Neural cell (in vitro differentiated cells): Measurements from ENCODE around the gene ADGRD1. TPM values are rescaled to one million over a fixed set of nuclear protein-coding genes. Genes with fewer than 3 reads are reported as not detected.

Experiments used
- H2AFZ ChIP-seq: fragments of 200-600, 300-800 bp; sonication (generic), shearing (Covaris generic); 2 replicates; pipeline ENCODE4 v1.6.0; 2014; ENCODE audit warnings: low read depth, mild to moderate bottlenecking, antibody characterized with exemption, low read length, moderate library complexity
- H3F3A ChIP-seq: fragments of 200-600 bp; shearing (Covaris generic); 2 replicates; pipeline ENCODE4 v1.6.1; 2016; ENCODE audit warnings: mild to moderate bottlenecking, moderate library complexity, mixed read lengths, antibody characterized with exemption, low read length; ENCODE audit not compliant: insufficient read depth, poor library complexity, severe bottlenecking
- H3K27ac ChIP-seq: fragments of 200-600, 300-800 bp; sonication (generic), shearing (Covaris generic); 2 replicates; pipeline ENCODE4 v1.5.1; 2014; ENCODE audit warnings: mild to moderate bottlenecking, low read length, moderate library complexity
- H3K27me3 ChIP-seq: fragments of 300-800, 200-600 bp; sonication (generic), shearing (Covaris generic); 2 replicates; pipeline ENCODE4 v1.6.0; 2014; ENCODE audit warnings: mild to moderate bottlenecking, low read depth, low read length, moderate library complexity; ENCODE audit not compliant: insufficient read depth
- H3K36me3 ChIP-seq: fragments of 300-800, 200-600 bp; sonication (generic), shearing (Covaris generic); 2 replicates; pipeline ENCODE4 v1.5.1; 2014; ENCODE audit warnings: mild to moderate bottlenecking, antibody characterized with exemption, low read length, moderate library complexity; ENCODE audit not compliant: insufficient read depth
- H3K4me2 ChIP-seq: fragments of 300-800, 200-600 bp; sonication (generic), shearing (Covaris generic); 2 replicates; pipeline ENCODE4 v1.6.0; 2014; ENCODE audit warnings: mild to moderate bottlenecking, low read length
- H3K4me3 ChIP-seq: fragments of 300-800, 200-600 bp; sonication (generic), shearing (Covaris generic); 2 replicates; pipeline ENCODE4 v1.5.1; 2014; ENCODE audit warnings: mild to moderate bottlenecking, low read length, moderate library complexity
- H3K79me2 ChIP-seq: fragments of 200-600 bp; shearing (Covaris generic); replicated peaks from 2 replicates; pipeline ENCODE4 v1.6.0; 2014; ENCODE audit warnings: mild to moderate bottlenecking, low read length, moderate library complexity; ENCODE audit not compliant: insufficient read depth
- H3K9ac ChIP-seq: fragments of 300-800, 200-600 bp; sonication (generic), shearing (Covaris generic); 2 replicates; pipeline ENCODE4 v1.6.1; 2016; ENCODE audit warnings: mild to moderate bottlenecking, low read length, mixed read lengths
- H3K9me2 ChIP-seq: fragments of 200-600 bp; shearing (Covaris generic); 2 replicates; pipeline ENCODE4 v1.6.1; 2016; ENCODE audit warnings: mild to moderate bottlenecking, low read length, mixed read lengths; ENCODE audit not compliant: insufficient read depth
- H3K9me3 ChIP-seq: fragments of 200-600, 300-800 bp; sonication (generic), shearing (Covaris generic); 2 replicates; pipeline ENCODE4 v1.6.1; 2016; ENCODE audit warnings: mild to moderate bottlenecking, mixed run types, low read length, moderate library complexity, mixed read lengths
- H4K20me1 ChIP-seq: fragments of 200-600 bp; shearing (Covaris generic); 2 replicates; pipeline ENCODE4 v1.6.1; 2016; ENCODE audit warnings: mild to moderate bottlenecking, mixed run types; ENCODE audit not compliant: insufficient read depth
- CTCF ChIP-seq: fragments of 450-650 bp; IDR thresholded peaks from 2 replicates; pipeline ENCODE4 v1.5.1; 2014; ENCODE audit warnings: antibody characterized with exemption, mild to moderate bottlenecking, moderate library complexity; ENCODE audit not compliant: poor library complexity, severe bottlenecking
- EP300 ChIP-seq: fragments of 450-650 bp; conservative IDR thresholded peaks from 2 replicates; pipeline ENCODE4 v1.6.1; 2014; ENCODE audit warnings: antibody characterized with exemption, mild to moderate bottlenecking, moderate library complexity; ENCODE audit not compliant: poor library complexity, severe bottlenecking
- EZH2 ChIP-seq: fragments of 200-600, 300-800 bp; shearing (Covaris generic), sonication (generic); IDR thresholded peaks from 2 replicates; pipeline ENCODE4 v1.6.1; 2014; ENCODE audit warnings: antibody characterized with exemption, low read length, borderline replicate concordance, mild to moderate bottlenecking; ENCODE audit not compliant: insufficient read depth, poor library complexity, severe bottlenecking
- MXI1 ChIP-seq: fragments of 450-650 bp; conservative IDR thresholded peaks from 2 replicates; pipeline ENCODE4 v1.6.1; 2014; ENCODE audit warnings: antibody characterized with exemption, mild to moderate bottlenecking; ENCODE audit not compliant: poor library complexity, severe bottlenecking
- POLR2AphosphoS5 ChIP-seq: IDR thresholded peaks from 2 replicates; pipeline ENCODE4 v1.6.1; 2012
- RAD21 ChIP-seq: fragments of 450-650 bp; conservative IDR thresholded peaks from 2 replicates; pipeline ENCODE4 v1.6.1; 2014; ENCODE audit warnings: antibody characterized with exemption, mild to moderate bottlenecking, moderate library complexity
- REST ChIP-seq: IDR thresholded peaks from 2 replicates; pipeline ENCODE4 v1.6.1; 2012; ENCODE audit warnings: borderline replicate concordance
- SMC3 ChIP-seq: fragments of 450-650 bp; conservative IDR thresholded peaks from 2 replicates; pipeline ENCODE4 v1.6.1; 2014; ENCODE audit warnings: antibody characterized with exemption, mild to moderate bottlenecking, moderate library complexity; ENCODE audit not compliant: poor library complexity
- TAF1 ChIP-seq: IDR thresholded peaks from 2 replicates; pipeline ENCODE4 v1.6.1; 2012; ENCODE audit warnings: low read depth
- polyA plus RNA-seq: library from polyadenylated mRNA; depleted of rRNA; stranded (reverse); fragments of >200 nt; gene quantifications from 2 replicates; pipeline ENCODE4 v1.2.3, GENCODE V29; 2014

Gene ADGRD1
- polyA plus RNA-seq, 1 donor from 2014 or later, result 1.7 TPM

- Histone ChIP-seq H3K36me3 (no peaks in the 10 kb centered on the region), H3K27ac (no peak overlapping the region), H3K27me3 (no peaks in the 10 kb centered on the region), H4K20me1 (no peaks in the 10 kb centered on the region), H3K9me3 (no peaks in the 10 kb centered on the region), H3F3A (no peaks in the 10 kb centered on the region), H3K4me2 (no peak overlapping the region), H2AFZ (no peak overlapping the region), H3K9me2 (no peaks in the 10 kb centered on the region), H3K9ac (no peak overlapping the region), H3K79me2 (no peaks in the 10 kb centered on the region), H3K4me3 (no peak overlapping the region)
- TF ChIP-seq TAF1 (no peak), EP300 (no peak), CTCF (no peak)
These were observed 81.6 kb downstream of the ADGRD1 start for GRCh38 chr12:131035245-131035681.

- H3K9ac ChIP-seq, result no peak overlapping the region
- no peaks in the 10 kb centered on the region for H3K79me2 ChIP-seq
- H3K27me3 ChIP-seq, result no peaks in the 10 kb centered on the region
- no peak overlapping the region for H2AFZ ChIP-seq
- no peaks in the 10 kb centered on the region for H3F3A ChIP-seq
- no peak overlapping the region for H3K4me2 ChIP-seq
- H3K9me3 ChIP-seq, result no peaks in the 10 kb centered on the region
- H4K20me1 ChIP-seq, result no peaks in the 10 kb centered on the region
- H3K4me3 ChIP-seq, result no peak overlapping the region
- no peak for TF ChIP-seq RAD21
- TF ChIP-seq CTCF, result no peak
- no peak for TF ChIP-seq MXI1
- TF ChIP-seq EZH2, result no peak
- TF ChIP-seq REST, result no peak
- no peak for TF ChIP-seq POLR2AphosphoS5
- TF ChIP-seq EP300, result no peak
- TF ChIP-seq SMC3, result no peak
- TF ChIP-seq TAF1, result no peak
- no peak overlapping the region for H3K27ac ChIP-seq
- no peaks in the 10 kb centered on the region for H3K9me2 ChIP-seq
- H3K36me3 ChIP-seq, result no peaks in the 10 kb centered on the region
These were observed 84.5 kb downstream of the ADGRD1 start for GRCh38 chr12:131038159-131038558.
